Transverse colon (tissue), 4 donors: ENCODE measurements around the gene MYH11. TPM values are rescaled to one million over a fixed set of nuclear protein-coding genes. Genes with fewer than 3 reads are reported as not detected.

Experiments used
- DNase-seq: peaks from one replicate; pipeline ENCODE4 v3.0.0-alpha.2; 2019
- H3K27ac ChIP-seq, 4 donors: fragments of 200-600 bp; sonication (generic); 2 replicates each; pipeline ENCODE4 v1.5.1; 2016 to 2018; ENCODE audit warnings: inconsistent platforms in 4 of 4
- H3K27me3 ChIP-seq: fragments of 200-600 bp; sonication (generic); 2 replicates; pipeline ENCODE4 v1.5.1; 2017; ENCODE audit warnings: inconsistent platforms
- H3K36me3 ChIP-seq, 4 donors: fragments of 200-600 bp; sonication (generic); 2 replicates each; pipeline ENCODE4 v1.5.1; 2017 to 2019; ENCODE audit warnings: inconsistent platforms in 4 of 4
- H3K4me1 ChIP-seq, 4 donors: fragments of 200-600 bp; sonication (generic); 2 replicates each; pipeline ENCODE4 v1.5.1; 2017 to 2020; ENCODE audit warnings: inconsistent platforms in 4 of 4
- H3K4me3 ChIP-seq, 4 donors: fragments of 200-600 bp; sonication (generic); 1 replicate in 1 of 4; 2 replicates in 3 of 4; pipeline versions ENCODE4 v1.5.1 to v1.6.1; 2017 to 2019; ENCODE audit warnings: inconsistent platforms in 4 of 4
- H3K9me3 ChIP-seq, 2 donors: fragments of 200-600 bp; sonication (generic); 2 replicates each; pipeline ENCODE4 v1.5.1; 2017 to 2019; ENCODE audit warnings: inconsistent platforms in 2 of 2
- EP300 ChIP-seq: sonication (generic); formaldehyde crosslinking; IDR thresholded peaks from one replicate; pipeline ENCODE4 v1.6.1; 2017; ENCODE audit warnings: antibody characterized with exemption, low read depth
- POLR2A ChIP-seq: fragments of 450-650 bp; IDR thresholded peaks from one replicate; pipeline ENCODE4 v1.6.1; 2016; ENCODE audit warnings: antibody characterized with exemption, mild to moderate bottlenecking, moderate library complexity
- POLR2AphosphoS5 ChIP-seq, 3 donors: sonication (generic); formaldehyde crosslinking; IDR thresholded peaks; one replicate each; pipeline ENCODE4 v1.6.1; 2016; ENCODE audit warnings: antibody characterized with exemption in 3 of 3
- WGBS, 2 donors: methylation state at CpG; one replicate each; pipeline ENCODE4 v1.1.5; 2018; ENCODE audit warnings: low coverage in 1 of 2; 5-methylcytosine and 5-hydroxymethylcytosine counted together
- in situ Hi-C, 4 donors: fragments of 200-750 bp; cut with MboI; loops; one replicate each; pipeline versions ENCODE4 v1.15.0 to v1.15.1; 2017; ENCODE audit warnings: low sequenced_read_pairs in 3 of 4, low pct_ligation_motif_present in 1 of 4, low pct_unique_long_range_greater_than_20kb in 1 of 4
- intact Hi-C: fragments of 100-400 bp; cut with DNase I; formaldehyde crosslinking; loops from one replicate; pipeline ENCODE4 v1.15.1; 2023; ENCODE audit warnings: low total_unique reads
- total RNA-seq, 4 donors: library from RNA; depleted of rRNA; stranded (reverse); fragments of >200 nt; gene quantifications; one replicate each; pipeline ENCODE4 v1.1.0, GENCODE V29; 2016
- TF ChIP-seq, protein P1 (sequence below), 5 experiments: fragments of 200-600 bp in 3 of 5; fragments of 450-650 bp in 2 of 5; sonication (generic) in 3 of 5; IDR thresholded peaks; 1 replicate in 2 of 5; 2 replicates in 3 of 5; pipeline ENCODE4 v1.5.1; 2016 to 2017; ENCODE audit warnings: antibody characterized with exemption in 5 of 5, inconsistent platforms in 3 of 5, mild to moderate bottlenecking in 2 of 5, moderate library complexity in 1 of 5

The MYH11 gene
- total RNA-seq, 4 donors from 2014 or later, result 619 to 1,914 (median 1,058) TPM

DNA sequence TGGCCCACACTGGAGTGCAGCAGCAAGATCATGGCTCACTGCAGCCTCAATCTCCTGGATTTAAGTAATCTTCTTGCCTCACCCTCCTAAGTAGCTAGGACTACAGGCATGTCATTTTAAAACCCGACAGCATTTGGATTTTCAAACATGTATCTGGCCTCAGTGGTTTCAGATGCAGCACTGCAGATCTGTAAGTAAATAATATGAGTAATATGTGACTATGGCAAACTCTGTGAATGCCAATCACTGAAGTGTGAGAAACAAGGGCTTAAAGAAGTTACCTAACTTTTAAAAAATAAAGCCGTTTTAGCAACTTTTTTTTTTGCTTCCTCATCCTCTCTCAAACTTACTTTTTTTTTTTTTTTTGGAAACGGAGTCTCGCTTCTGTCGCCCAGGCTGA lies 19.7 kb upstream of the MYH11 start:
- Histone ChIP-seq H3K27me3 (no peaks in the 10 kb centered on the region), H3K27ac (no peak overlapping the region), H3K4me1 (peaks cover 0 to 13% (median 2%) of the 10 kb centered on the region in 4 donors), H3K4me3 (no peak overlapping the region), H3K9me3 (no peaks in the 10 kb centered on the region), H3K36me3 (no peaks in the 10 kb centered on the region)
- TF ChIP-seq EP300, result no peak
- no peak for TF ChIP-seq POLR2A
- TF ChIP-seq, protein P1, sequence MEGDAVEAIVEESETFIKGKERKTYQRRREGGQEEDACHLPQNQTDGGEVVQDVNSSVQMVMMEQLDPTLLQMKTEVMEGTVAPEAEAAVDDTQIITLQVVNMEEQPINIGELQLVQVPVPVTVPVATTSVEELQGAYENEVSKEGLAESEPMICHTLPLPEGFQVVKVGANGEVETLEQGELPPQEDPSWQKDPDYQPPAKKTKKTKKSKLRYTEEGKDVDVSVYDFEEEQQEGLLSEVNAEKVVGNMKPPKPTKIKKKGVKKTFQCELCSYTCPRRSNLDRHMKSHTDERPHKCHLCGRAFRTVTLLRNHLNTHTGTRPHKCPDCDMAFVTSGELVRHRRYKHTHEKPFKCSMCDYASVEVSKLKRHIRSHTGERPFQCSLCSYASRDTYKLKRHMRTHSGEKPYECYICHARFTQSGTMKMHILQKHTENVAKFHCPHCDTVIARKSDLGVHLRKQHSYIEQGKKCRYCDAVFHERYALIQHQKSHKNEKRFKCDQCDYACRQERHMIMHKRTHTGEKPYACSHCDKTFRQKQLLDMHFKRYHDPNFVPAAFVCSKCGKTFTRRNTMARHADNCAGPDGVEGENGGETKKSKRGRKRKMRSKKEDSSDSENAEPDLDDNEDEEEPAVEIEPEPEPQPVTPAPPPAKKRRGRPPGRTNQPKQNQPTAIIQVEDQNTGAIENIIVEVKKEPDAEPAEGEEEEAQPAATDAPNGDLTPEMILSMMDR (IDR thresholded peaks at IDR 0.05), result no peak
- no peak for TF ChIP-seq POLR2AphosphoS5 (IDR thresholded peaks at IDR 0.05)
- 90 to 93% methylated on average over 2 to 5 of the region's 5 CpGs for WGBS, 2 donors
- no peak for DNase-seq
- intact Hi-C loops, result no loop called here
- in situ Hi-C loops, result loop anchor here in 2 of 4 donors (10.0 kb wide), 1 partner anchor 248 kb away; no protein-coding TSS in a partner anchor

DNA sequence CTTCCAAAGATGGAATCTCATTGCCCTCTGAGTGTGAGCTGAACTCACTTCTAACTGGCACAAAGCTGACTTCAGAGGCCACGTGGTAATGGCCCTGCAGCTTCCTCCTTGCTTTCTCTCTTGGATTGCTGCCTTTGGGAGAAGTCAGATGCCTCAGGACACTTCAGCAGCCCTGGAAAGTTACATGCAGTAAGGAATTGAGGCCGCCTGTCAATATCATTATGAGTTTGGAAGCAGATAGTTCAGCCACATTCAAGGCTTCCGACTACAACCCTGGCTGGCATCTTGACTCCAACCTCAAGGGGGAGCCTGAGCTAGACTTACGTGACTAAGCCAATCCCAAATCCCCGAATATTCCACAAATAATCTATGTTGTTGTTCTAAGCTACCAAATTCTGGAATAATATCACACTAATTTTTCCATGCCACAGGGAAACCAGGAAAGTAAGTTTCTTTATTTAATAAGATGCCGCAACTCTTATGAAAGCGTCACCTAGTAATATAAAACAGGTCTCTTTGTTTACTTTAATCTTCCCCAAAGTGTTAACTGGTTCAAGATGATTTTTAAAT lies 18.0 kb upstream of the MYH11 start:
- Histone ChIP-seq H3K4me3 (no peak overlapping the region), H3K9me3 (no peaks in the 10 kb centered on the region), H3K27ac (peak overlapping the region in 3 of 4 donors; percentile 32 to 73 (median 53)), H3K27me3 (no peaks in the 10 kb centered on the region), H3K36me3 (peaks cover 0 to 2% (median 0%) of the 10 kb centered on the region in 4 donors), H3K4me1 (peaks cover 0 to 13% (median 2%) of the 10 kb centered on the region in 4 donors)
- TF ChIP-seq, protein P1 (IDR thresholded peaks at IDR 0.05), result peak; percentile 60 to 67 (median 65)
- no peak for TF ChIP-seq EP300
- in situ Hi-C loops, result loop anchor here (10.0 to 25.0 kb wide), 3 partner anchors 237 to 262 kb away; no protein-coding TSS in a partner anchor
- DNase-seq, result peak; percentile 53
- WGBS, 2 donors, result 29 to 40% methylated on average over 5 to 7 of the region's 7 CpGs
- intact Hi-C loops, result no loop called here

DNA sequence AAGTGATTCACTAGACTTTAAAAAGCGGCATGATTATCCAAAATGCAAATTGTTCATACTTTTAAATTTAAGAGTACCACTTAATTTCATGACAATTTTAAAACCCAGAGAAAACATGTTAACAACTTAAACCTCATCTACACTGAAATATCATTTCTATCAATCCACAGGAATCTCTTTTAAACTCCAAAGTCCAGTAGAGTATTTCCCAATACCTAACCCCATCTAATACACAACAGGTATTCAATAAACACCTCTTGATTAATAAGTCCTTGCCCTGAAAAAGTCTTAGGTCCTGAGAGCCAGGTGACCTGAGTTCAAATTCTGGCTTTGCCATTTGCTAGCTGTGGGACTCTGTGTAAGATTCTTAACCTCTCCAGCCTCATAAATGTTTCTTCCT lies 16.9 kb upstream of the MYH11 start:
- Histone ChIP-seq H3K4me3 (no peak overlapping the region), H3K9me3 (no peaks in the 10 kb centered on the region), H3K27me3 (no peaks in the 10 kb centered on the region), H3K36me3 (peaks cover 0 to 6% (median 0%) of the 10 kb centered on the region in 4 donors), H3K27ac (peak overlapping the region in 3 of 4 donors; percentile 32 to 73 (median 53)), H3K4me1 (peaks cover 0 to 13% (median 2%) of the 10 kb centered on the region in 4 donors)
- WGBS, 2 donors, result 95 to 100% methylated on average over 1 of the region's 1 CpG
- TF ChIP-seq EP300 (no peak), POLR2AphosphoS5 (IDR thresholded peaks at IDR 0.05) (no peak), POLR2A (no peak)
- TF ChIP-seq, protein P1 (IDR thresholded peaks at IDR 0.05), result no peak
- in situ Hi-C loops (loop anchor here (10.0 to 25.0 kb wide), 3 partner anchors 239 to 264 kb away; no protein-coding TSS in a partner anchor), intact Hi-C loops (no loop called here)
- no peak for DNase-seq

DNA sequence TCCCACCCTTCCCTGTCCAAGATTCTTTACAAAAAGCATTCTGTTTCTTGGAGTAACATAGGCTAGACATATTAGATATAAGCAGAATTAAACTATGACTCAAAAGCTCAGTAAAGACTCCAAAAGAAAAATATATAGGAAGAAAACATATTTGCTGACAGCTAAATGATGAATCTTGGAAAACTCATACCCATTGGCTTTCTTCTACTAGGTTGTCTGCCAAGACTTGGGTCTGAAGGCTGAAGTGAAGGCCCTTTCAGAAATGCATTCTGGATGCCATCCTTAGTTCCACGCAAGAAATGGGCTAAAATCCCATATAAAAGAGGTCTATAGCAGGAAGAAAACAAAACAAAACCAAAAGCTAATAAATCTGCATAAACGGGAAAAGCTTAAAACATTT lies 16.5 kb upstream of the MYH11 start:
- Histone ChIP-seq H3K36me3 (peaks cover 0 to 6% (median 0%) of the 10 kb centered on the region in 4 donors), H3K27me3 (no peaks in the 10 kb centered on the region), H3K27ac (peak overlapping the region in 3 of 4 donors; percentile 32 to 73 (median 53)), H3K9me3 (no peaks in the 10 kb centered on the region), H3K4me3 (no peak overlapping the region), H3K4me1 (peaks cover 0 to 13% (median 2%) of the 10 kb centered on the region in 4 donors)
- no peak for DNase-seq
- in situ Hi-C loops (loop anchor here (10.0 to 25.0 kb wide), 3 partner anchors 239 to 264 kb away; no protein-coding TSS in a partner anchor), intact Hi-C loops (no loop called here)
- WGBS, 2 donors, result 92% methylated on average over 2 of the region's 2 CpGs; no CpG with 5 or more reads in 1 of the 2 donors
- TF ChIP-seq EP300, result no peak
- no peak for TF ChIP-seq POLR2A
- no peak for TF ChIP-seq POLR2AphosphoS5 (IDR thresholded peaks at IDR 0.05)
- TF ChIP-seq, protein P1 (IDR thresholded peaks at IDR 0.05), result no peak
